Esophagus muscularis mucosa (tissue), 4 donors: ENCODE data around the gene GAPVD1. TPM values are rescaled to one million over a fixed set of nuclear protein-coding genes. Genes with fewer than 3 reads are reported as not detected.
"Not testable (repeated sequence)": the region's sequence is repeated elsewhere in the genome, so short reads cannot be mapped to it uniquely, and the experiment has no call there.

Source experiments
- DNase-seq: peaks from one replicate; pipeline ENCODE4 v3.0.0-alpha.2; 2017; ENCODE audit errors: extremely low spot score
- H3K27ac ChIP-seq, 4 donors: fragments of 200-600 bp; sonication (generic); replicated peaks in 1 of 4; 1 replicate in 3 of 4; 2 replicates in 1 of 4; pipeline ENCODE4 v1.5.1; 2016 to 2019; ENCODE audit warnings: mild to moderate bottlenecking in 1 of 4
- H3K27me3 ChIP-seq, 4 donors: fragments of 200-600 bp; sonication (generic); one replicate each; pipeline versions ENCODE4 v1.5.1 to v1.6.0; 2016 to 2019
- H3K36me3 ChIP-seq, 4 donors: fragments of 200-600 bp; sonication (generic); one replicate each; pipeline ENCODE4 v1.5.1; 2016 to 2019
- H3K4me1 ChIP-seq, 4 donors: fragments of 200-600 bp; sonication (generic); one replicate each; pipeline ENCODE4 v1.5.1; 2016 to 2019
- H3K4me3 ChIP-seq, 4 donors: fragments of 200-600 bp; sonication (generic); 1 replicate in 2 of 4; 2 replicates in 2 of 4; pipeline ENCODE4 v1.5.1; 2016 to 2019; ENCODE audit warnings: mild to moderate bottlenecking in 4 of 4, moderate library complexity in 1 of 4
- H3K9me3 ChIP-seq, 4 donors: fragments of 200-600 bp; sonication (generic); 1 replicate in 3 of 4; 2 replicates in 1 of 4; pipeline ENCODE4 v1.5.1; 2016 to 2019
- EP300 ChIP-seq: sonication (generic); formaldehyde crosslinking; IDR thresholded peaks from one replicate; pipeline ENCODE4 v1.6.1; 2017; ENCODE audit warnings: antibody characterized with exemption
- POLR2A ChIP-seq: fragments of 450-650 bp; IDR thresholded peaks from one replicate; pipeline ENCODE4 v1.6.1; 2017; ENCODE audit warnings: antibody characterized with exemption, moderate library complexity, mild to moderate bottlenecking, low read depth
- POLR2AphosphoS5 ChIP-seq, 2 donors: sonication (generic); formaldehyde crosslinking; IDR thresholded peaks; one replicate each; pipeline ENCODE4 v1.6.1; 2017; ENCODE audit warnings: antibody characterized with exemption in 2 of 2
- WGBS: methylation state at CpG from one replicate; pipeline ENCODE4 v1.1.5; 2018; 5-methylcytosine and 5-hydroxymethylcytosine counted together
- intact Hi-C: fragments of 100-400 bp; cut with DNase I; formaldehyde crosslinking; loops from one replicate; pipeline ENCODE4 v1.15.1; 2023
- total RNA-seq, 4 donors: library from RNA; depleted of rRNA; stranded (reverse); fragments of >200 nt; gene quantifications; one replicate each; pipeline versions ENCODE4 v1.1.0 to v1.2.1, GENCODE V29; 2016
- TF ChIP-seq, protein P1 (sequence below), 3 experiments: fragments of 200-600 bp in 2 of 3; fragments of 450-650 bp in 1 of 3; sonication (generic) in 2 of 3; IDR thresholded peaks; one replicate each; pipeline ENCODE4 v1.5.1; 2017 to 2019; ENCODE audit warnings: antibody characterized with exemption in 3 of 3, mild to moderate bottlenecking in 2 of 3, moderate library complexity in 1 of 3

Gene GAPVD1
- total RNA-seq, 4 donors from 2014 or later, result 39.0 to 58.6 (median 45.2) TPM

DNA sequence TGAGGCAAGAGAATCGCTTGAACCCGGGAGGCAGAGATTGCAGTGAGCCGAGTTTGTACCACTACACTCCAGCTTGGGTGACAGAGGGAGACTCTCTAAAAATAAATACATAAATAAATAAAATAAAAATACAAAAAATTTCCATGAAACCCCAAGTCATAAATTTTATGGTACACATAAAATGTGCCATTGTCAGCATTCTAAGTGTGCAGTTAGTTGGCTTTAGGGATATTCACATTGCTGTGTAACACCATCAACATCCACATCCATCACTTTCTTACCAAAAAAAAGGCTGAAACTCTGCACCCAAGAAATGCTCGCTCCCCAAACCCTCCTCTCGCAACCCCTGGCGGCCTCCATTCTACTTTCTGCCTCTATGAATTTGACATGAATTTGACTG is 135.2 kb downstream of the GAPVD1 start:
- WGBS, result 94% methylated on average over 6 of the region's 6 CpGs

DNA sequence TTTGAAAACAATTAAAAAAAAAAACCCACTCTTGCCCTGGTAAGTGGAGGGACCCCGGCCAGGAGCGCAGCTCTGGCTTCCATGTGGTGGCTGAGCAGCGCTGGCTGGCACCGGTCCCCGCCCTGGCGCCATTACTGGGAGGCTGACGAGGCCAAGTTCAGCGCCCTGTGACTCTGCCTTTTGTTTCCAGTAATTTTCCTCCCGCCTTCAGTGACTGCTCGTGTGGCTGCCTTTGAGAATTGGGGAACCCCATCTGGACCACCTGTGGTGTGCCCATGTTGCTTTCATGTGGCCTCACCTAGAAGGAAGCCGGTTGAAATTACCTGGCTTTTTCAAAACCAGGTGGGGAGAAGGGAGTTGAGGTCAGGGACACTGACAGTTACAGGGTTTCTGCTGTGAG is 136.1 kb downstream of the GAPVD1 start:
- intact Hi-C loops, result no loop called here
- Histone ChIP-seq H3K4me1 (no peaks in the 10 kb centered on the region), H3K4me3 (no peak overlapping the region), H3K27ac (no peak overlapping the region), H3K36me3 (no peaks in the 10 kb centered on the region), H3K27me3 (no peaks in the 10 kb centered on the region), H3K9me3 (no peaks in the 10 kb centered on the region)
- WGBS, result 82% methylated on average over 11 of the region's 11 CpGs
- DNase-seq, result no peak
- TF ChIP-seq EP300, result no peak
- TF ChIP-seq, protein P1, sequence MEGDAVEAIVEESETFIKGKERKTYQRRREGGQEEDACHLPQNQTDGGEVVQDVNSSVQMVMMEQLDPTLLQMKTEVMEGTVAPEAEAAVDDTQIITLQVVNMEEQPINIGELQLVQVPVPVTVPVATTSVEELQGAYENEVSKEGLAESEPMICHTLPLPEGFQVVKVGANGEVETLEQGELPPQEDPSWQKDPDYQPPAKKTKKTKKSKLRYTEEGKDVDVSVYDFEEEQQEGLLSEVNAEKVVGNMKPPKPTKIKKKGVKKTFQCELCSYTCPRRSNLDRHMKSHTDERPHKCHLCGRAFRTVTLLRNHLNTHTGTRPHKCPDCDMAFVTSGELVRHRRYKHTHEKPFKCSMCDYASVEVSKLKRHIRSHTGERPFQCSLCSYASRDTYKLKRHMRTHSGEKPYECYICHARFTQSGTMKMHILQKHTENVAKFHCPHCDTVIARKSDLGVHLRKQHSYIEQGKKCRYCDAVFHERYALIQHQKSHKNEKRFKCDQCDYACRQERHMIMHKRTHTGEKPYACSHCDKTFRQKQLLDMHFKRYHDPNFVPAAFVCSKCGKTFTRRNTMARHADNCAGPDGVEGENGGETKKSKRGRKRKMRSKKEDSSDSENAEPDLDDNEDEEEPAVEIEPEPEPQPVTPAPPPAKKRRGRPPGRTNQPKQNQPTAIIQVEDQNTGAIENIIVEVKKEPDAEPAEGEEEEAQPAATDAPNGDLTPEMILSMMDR (IDR thresholded peaks at IDR 0.05), result no peak
- TF ChIP-seq POLR2AphosphoS5 (IDR thresholded peaks at IDR 0.05), result no peak
- no peak for TF ChIP-seq POLR2A

More for the DNA sequence above, 135.2 kb downstream of the GAPVD1 start:
- intact Hi-C loops, result no loop called here
- no peaks in the 10 kb centered on the region for H3K36me3 ChIP-seq
- no peak overlapping the region for H3K4me3 ChIP-seq
- H3K4me1 ChIP-seq, result no peaks in the 10 kb centered on the region
- no peak for TF ChIP-seq POLR2AphosphoS5 (IDR thresholded peaks at IDR 0.05)
- TF ChIP-seq, protein P1 (IDR thresholded peaks at IDR 0.05), result no peak
- DNase-seq, result no peak
- H3K27me3 ChIP-seq, result no peaks in the 10 kb centered on the region
- H3K9me3 ChIP-seq, result no peaks in the 10 kb centered on the region
- no peak overlapping the region for H3K27ac ChIP-seq

DNA sequence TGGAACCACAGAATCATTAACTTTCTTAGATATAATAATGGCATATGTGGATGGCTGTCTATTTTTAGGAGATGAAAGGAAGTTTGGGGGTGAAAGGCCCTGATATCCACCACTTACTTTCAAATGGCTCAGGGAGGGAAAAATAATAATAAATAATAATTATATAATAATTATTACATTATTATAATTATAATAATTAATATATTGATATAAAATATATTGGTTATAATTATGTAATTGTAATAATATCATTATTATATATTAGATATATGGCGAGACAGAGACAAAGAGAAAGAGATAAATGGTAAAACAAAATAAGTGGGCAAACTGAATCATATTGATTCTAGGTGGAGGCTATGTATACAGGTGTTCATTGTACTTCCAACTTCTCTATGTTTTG is 136.6 kb downstream of the GAPVD1 start:
- DNase-seq, result no peak
- WGBS, result 94% methylated on average over 1 of the region's 1 CpG

DNA sequence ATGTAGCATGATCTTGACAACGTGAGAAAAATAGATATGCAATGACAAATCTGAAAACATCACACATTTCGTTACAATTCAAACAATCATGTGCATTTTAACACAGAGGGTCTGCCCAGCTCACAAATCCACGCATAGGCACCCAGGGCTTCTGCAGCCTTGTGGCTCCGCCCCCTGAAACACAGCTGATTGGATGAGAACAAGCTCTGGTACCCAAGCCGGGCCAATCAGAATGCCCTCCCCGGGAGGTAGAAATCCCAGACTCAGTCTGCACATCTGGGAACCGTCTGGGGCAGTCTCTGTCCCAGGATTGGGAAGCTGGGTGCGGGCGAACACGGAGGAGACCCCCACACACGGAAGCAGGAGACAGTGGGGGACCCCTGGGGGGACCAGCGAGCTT is 137.5 kb downstream of the GAPVD1 start:
- TF ChIP-seq POLR2A, result no peak
- TF ChIP-seq, protein P1 (IDR thresholded peaks at IDR 0.05), result no peak
- no peak for TF ChIP-seq EP300
- no peak for TF ChIP-seq POLR2AphosphoS5 (IDR thresholded peaks at IDR 0.05)
- intact Hi-C loops, result no loop called here
- 89% methylated on average over 12 of the region's 12 CpGs for WGBS
- Histone ChIP-seq H3K4me1 (no peaks in the 10 kb centered on the region), H3K27me3 (no peaks in the 10 kb centered on the region), H3K4me3 (no peak overlapping the region), H3K27ac (no peak overlapping the region), H3K9me3 (no peaks in the 10 kb centered on the region), H3K36me3 (no peaks in the 10 kb centered on the region)
- no peak for DNase-seq

More for the DNA sequence above, 136.6 kb downstream of the GAPVD1 start:
- no peaks in the 10 kb centered on the region for H3K27me3 ChIP-seq
- H3K4me1 ChIP-seq, result no peaks in the 10 kb centered on the region
- no peak overlapping the region for H3K4me3 ChIP-seq
- H3K9me3 ChIP-seq, result no peaks in the 10 kb centered on the region
- intact Hi-C loops, result no loop called here
- no peak overlapping the region for H3K27ac ChIP-seq
- no peaks in the 10 kb centered on the region for H3K36me3 ChIP-seq
- TF ChIP-seq POLR2A, result no peak

DNA sequence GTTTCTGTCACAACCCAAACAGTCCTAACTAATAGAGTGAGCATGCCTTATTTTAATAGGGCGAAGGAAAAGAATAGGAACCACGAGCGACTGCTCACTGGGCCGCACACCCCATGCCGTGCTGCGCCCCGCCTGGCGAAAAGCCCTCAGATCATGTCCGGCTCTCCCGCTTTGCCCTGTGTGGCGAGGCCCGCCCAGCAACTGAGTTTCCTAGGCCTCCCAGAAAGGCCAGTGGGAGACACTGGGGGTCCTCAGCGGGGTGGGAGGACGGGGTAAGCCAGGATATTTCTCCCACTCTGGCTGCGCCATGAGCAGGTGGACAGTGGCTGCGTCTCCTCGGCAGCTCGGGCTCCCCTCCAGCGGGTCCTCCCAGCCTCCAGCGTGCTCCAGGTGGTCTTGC is 138.0 kb downstream of the GAPVD1 start:
- intact Hi-C loops, result loop anchor here (10.0 kb wide), 1 partner anchor 305 kb away; the partner anchor contains the start of gene MAPKAP1

DNA sequence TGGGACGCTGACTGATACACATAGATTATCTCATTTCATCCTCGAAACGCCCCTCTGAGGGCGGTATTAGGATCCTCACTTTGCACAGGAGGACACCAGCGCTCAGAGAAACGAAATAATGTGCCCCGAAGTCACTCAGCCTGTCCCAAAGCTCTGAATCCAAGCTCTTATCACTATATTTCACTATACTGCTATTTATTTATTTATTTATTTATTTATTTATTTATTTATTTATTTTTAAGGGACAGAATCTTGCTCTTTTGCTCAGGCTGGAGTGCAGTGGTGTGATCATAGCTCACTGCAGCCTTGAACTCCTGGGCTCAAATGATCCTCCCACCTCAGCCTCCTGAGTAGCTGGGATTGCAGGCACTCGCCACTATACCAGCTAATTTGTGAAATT is 138.6 kb downstream of the GAPVD1 start:
- DNase-seq, result not testable (repeated sequence)

More for the DNA sequence above, 138.0 kb downstream of the GAPVD1 start:
- H3K4me3 ChIP-seq, result no peak overlapping the region
- H3K27ac ChIP-seq, result no peak overlapping the region
- H3K27me3 ChIP-seq, result no peaks in the 10 kb centered on the region
- no peaks in the 10 kb centered on the region for H3K36me3 ChIP-seq
- DNase-seq, result no peak
- H3K4me1 ChIP-seq, result no peaks in the 10 kb centered on the region
- 91% methylated on average over 16 of the region's 20 CpGs for WGBS
- H3K9me3 ChIP-seq, result no peaks in the 10 kb centered on the region
- no peak for TF ChIP-seq POLR2A
- TF ChIP-seq POLR2AphosphoS5 (IDR thresholded peaks at IDR 0.05), result no peak
- no peak for TF ChIP-seq EP300
- TF ChIP-seq, protein P1 (IDR thresholded peaks at IDR 0.05), result no peak

More for the DNA sequence above, 138.6 kb downstream of the GAPVD1 start:
- H3K27ac ChIP-seq, H3K27me3 ChIP-seq, H3K4me3 ChIP-seq, H3K9me3 ChIP-seq, H3K36me3 ChIP-seq, H3K4me1 ChIP-seq: not testable (repeated sequence)
- intact Hi-C loops, result loop anchor here (10.0 kb wide), 1 partner anchor 305 kb away; the partner anchor contains the start of gene MAPKAP1
- WGBS, result 94% methylated on average over 8 of the region's 8 CpGs
